Right lobe of liver (tissue), 6 donors: ENCODE data around the gene BST1. TPM values are rescaled to one million over a fixed set of nuclear protein-coding genes. Genes with fewer than 3 reads are reported as not detected.

ENCODE experiments used
- ATAC-seq, 4 donors: fragments of 200-7000 bp; cut with Tn5 transposase; one replicate each; pipeline ENCODE4 v1.9.1; 2020; ENCODE audit warnings: mild to moderate bottlenecking in 4 of 4, moderate library complexity in 4 of 4
- DNase-seq, 3 donors: peaks; one replicate each; pipeline ENCODE4 v3.0.0-alpha.2; 2020
- H3K27ac ChIP-seq, 3 donors: fragments of 200-600 bp; one replicate each; pipeline ENCODE4 v1.8.0; 2022
- H3K27me3 ChIP-seq, 2 donors: fragments of 200-600 bp; one replicate each; pipeline ENCODE4 v1.8.0; 2022
- H3K36me3 ChIP-seq, 4 donors: fragments of 200-600 bp; sonication (generic) in 1 of 4; one replicate each; pipeline versions ENCODE4 v1.5.1 to v1.8.0; 2017 to 2022; ENCODE audit warnings: control low read depth in 1 of 4
- H3K4me1 ChIP-seq, 4 donors: fragments of 200-600 bp; sonication (generic) in 1 of 4; one replicate each; pipeline versions ENCODE4 v1.5.1 to v1.8.0; 2017 to 2022; ENCODE audit warnings: control low read depth in 1 of 4
- H3K4me3 ChIP-seq, 3 donors: fragments of 200-600 bp; one replicate each; pipeline ENCODE4 v1.8.0; 2022
- H3K9me3 ChIP-seq, 4 donors: fragments of 200-600 bp; sonication (generic) in 1 of 4; one replicate each; pipeline versions ENCODE4 v1.5.1 to v1.8.0; 2017 to 2022; ENCODE audit warnings: control low read depth in 1 of 4
- POLR2A ChIP-seq: fragments of 450-650 bp; IDR thresholded peaks from one replicate; pipeline ENCODE4 v1.6.1; 2017; ENCODE audit warnings: antibody characterized with exemption, mild to moderate bottlenecking
- WGBS: methylation state at CpG from one replicate; pipeline ENCODE4 v1.1.6; 2018; ENCODE audit warnings: low coverage, low lambda C conversion rate; ENCODE audit not compliant: insufficient coverage; ENCODE audit errors: missing lambda C conversion rate; 5-methylcytosine and 5-hydroxymethylcytosine counted together
- intact Hi-C, 2 donors: fragments of 100-400 bp; cut with DNase I; formaldehyde crosslinking; loops; one replicate each; pipeline versions ENCODE4 v1.11.2 to v1.14.1; 2022
- total RNA-seq, 6 experiments: library from RNA; depleted of rRNA in 2 of 6; stranded (reverse); fragments of >200 nt in 2 of 6; fragmentation: NEBNext Ultra II Directional in 3 of 6; extraction: Animal tissue kit (Norgen Biotek cat#: 25700) in 3 of 6; gene quantifications; one replicate each; pipeline versions ENCODE4 v1.1.0 to v1.2.4, GENCODE V29; 2016 to 2023
- TF ChIP-seq, protein P1 (sequence below), 4 donors: fragments of 200-600 bp in 3 of 4; fragments of 450-650 bp in 1 of 4; IDR thresholded peaks; one replicate each; pipeline versions ENCODE4 v1.5.1 to v1.8.0; 2016 to 2022; ENCODE audit warnings: antibody characterized with exemption in 4 of 4, mild to moderate bottlenecking in 2 of 4
- donor health status: DM: no; HTN: yes; CAD: no.
- donor health status: DM: no; HTN: no; CAD: no.
- donor health status: DM: no; HTN: no; CAD: no.
- donor health status: DM: no; HTN: yes; CAD: no.
- donor health status: DM: no; HTN: yes; CAD: no.

Gene BST1
- total RNA-seq, 6 experiments from 2014 or later, result 2.7 to 5.3 (median 4.3) TPM

DNA sequence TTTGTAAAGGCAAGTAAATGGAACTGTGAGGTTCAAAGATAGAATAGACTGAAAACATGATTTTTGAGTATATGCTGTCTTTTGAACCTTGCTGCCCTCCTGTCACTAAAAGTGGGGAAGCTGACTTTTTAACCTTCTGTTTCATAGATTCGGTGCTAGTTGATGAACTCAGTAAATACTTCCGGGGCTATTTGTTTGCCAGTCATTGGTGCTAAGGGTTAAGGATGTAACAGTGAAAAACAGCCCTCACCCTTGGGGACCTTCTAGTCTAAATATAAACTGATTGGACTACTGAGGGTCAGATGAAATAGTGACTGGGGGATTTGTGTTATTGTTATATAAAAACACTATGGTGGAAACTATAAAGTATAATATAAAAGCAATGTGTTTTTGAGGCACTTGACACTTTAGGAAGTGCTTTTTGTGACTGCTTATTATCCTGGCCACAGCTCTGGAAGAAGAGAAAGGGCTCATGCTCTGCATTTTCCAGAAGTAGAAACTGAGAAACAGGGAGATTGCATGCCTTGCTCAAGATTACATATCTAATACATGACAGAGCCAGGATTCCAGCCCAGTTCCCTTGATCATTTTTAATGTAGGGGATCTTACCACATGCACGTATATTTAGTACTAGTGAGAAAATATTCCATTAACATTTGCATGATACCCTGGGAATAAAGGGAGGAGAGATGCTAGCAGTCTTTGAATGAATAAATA is 3.9 kb downstream of the BST1 start:
- DNase-seq (no peak), ATAC-seq (peak in 1 of 4 donors; percentile 5)
- peaks cover 0 to 20% (median 4%) of the 10 kb centered on the region in 4 donors for H3K4me1 ChIP-seq
- TF ChIP-seq POLR2A, result no peak
- TF ChIP-seq, protein P1, sequence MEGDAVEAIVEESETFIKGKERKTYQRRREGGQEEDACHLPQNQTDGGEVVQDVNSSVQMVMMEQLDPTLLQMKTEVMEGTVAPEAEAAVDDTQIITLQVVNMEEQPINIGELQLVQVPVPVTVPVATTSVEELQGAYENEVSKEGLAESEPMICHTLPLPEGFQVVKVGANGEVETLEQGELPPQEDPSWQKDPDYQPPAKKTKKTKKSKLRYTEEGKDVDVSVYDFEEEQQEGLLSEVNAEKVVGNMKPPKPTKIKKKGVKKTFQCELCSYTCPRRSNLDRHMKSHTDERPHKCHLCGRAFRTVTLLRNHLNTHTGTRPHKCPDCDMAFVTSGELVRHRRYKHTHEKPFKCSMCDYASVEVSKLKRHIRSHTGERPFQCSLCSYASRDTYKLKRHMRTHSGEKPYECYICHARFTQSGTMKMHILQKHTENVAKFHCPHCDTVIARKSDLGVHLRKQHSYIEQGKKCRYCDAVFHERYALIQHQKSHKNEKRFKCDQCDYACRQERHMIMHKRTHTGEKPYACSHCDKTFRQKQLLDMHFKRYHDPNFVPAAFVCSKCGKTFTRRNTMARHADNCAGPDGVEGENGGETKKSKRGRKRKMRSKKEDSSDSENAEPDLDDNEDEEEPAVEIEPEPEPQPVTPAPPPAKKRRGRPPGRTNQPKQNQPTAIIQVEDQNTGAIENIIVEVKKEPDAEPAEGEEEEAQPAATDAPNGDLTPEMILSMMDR (IDR thresholded peaks at IDR 0.05), result no peak
- no peaks in the 10 kb centered on the region for H3K27me3 ChIP-seq
- intact Hi-C loops, result no loop called here
- H3K9me3 ChIP-seq, result no peaks in the 10 kb centered on the region
- no peak overlapping the region for H3K27ac ChIP-seq
- no peaks in the 10 kb centered on the region for H3K36me3 ChIP-seq
- 27% methylated on average over 3 of the region's 3 CpGs for WGBS
- no peak overlapping the region for H3K4me3 ChIP-seq

DNA sequence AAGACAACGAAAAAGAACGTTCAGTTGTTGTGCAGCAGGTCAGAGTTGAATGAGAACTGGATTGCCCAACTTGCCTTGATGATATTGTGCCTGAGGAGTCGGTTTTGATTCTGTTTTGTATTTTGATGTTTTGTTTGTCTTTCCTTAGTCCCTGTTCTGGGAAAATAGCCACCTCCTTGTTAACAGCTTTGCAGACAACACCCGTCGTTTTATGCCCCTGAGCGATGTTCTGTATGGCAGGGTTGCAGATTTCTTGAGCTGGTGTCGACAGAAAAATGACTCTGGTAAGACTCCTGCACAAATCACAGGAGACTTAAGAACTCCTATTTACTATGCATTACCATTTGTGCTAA is 4.5 kb downstream of the BST1 start:
- DNase-seq (no peak), ATAC-seq (peak in 3 of 4 donors; percentile 16 to 59 (median 30))
- H3K36me3 ChIP-seq, result no peaks in the 10 kb centered on the region
- peaks cover 0 to 14% (median 2%) of the 10 kb centered on the region in 4 donors for H3K4me1 ChIP-seq
- TF ChIP-seq POLR2A, result no peak
- intact Hi-C loops, result no loop called here
- H3K9me3 ChIP-seq, result no peaks in the 10 kb centered on the region
- H3K27ac ChIP-seq, result no peak overlapping the region
- no peak overlapping the region for H3K4me3 ChIP-seq
- 41% methylated on average over 7 of the region's 7 CpGs for WGBS
- no peaks in the 10 kb centered on the region for H3K27me3 ChIP-seq

DNA sequence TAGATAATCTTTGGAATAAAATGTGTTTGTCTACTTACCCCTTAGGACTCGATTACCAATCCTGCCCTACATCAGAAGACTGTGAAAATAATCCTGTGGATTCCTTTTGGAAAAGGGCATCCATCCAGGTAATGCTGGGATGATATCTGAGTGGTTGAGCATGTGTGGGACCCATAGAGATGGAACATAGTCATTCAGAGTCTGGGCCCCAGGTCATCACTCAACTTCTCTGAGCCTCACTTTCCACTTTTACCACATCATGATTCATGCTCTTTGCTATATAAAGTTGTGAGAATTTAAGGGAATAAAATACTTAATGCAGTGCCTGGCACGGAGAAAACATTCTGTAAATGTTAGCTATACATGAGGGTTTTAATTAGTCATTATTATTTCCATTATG is 8.9 kb downstream of the BST1 start:
- DNase-seq (no peak), ATAC-seq (no peak)
- Histone ChIP-seq H3K36me3 (no peaks in the 10 kb centered on the region), H3K27me3 (no peaks in the 10 kb centered on the region), H3K4me1 (peaks cover 0 to 9% (median 0%) of the 10 kb centered on the region in 4 donors), H3K9me3 (no peaks in the 10 kb centered on the region), H3K27ac (no peak overlapping the region), H3K4me3 (no peak overlapping the region)
- intact Hi-C loops, result no loop called here
- WGBS, result 83% methylated on average over 1 of the region's 2 CpGs
- TF ChIP-seq, protein P1 (IDR thresholded peaks at IDR 0.05), result no peak
- TF ChIP-seq POLR2A, result no peak

DNA sequence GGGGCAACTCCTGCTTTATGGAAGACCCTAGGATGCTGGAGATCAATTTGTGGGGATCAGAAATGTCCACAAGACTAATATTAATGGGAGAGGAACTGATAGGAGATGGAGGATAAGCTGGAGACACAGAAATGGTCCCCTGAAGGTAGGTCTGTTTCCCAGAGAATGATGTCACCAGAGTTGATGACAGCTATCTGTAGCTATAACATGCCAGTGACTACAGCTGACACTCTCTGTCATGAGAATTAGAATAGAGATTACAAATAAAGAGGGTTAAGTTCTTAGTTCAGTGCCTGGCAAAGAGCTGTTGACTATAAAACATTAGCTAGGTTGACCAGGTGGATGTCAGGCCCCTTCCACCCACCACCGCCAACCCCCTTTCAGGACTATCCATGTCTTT is 9.3 kb downstream of the BST1 start:
- Histone ChIP-seq H3K27ac (no peak overlapping the region), H3K4me1 (peaks cover 0 to 4% (median 0%) of the 10 kb centered on the region in 4 donors), H3K27me3 (no peaks in the 10 kb centered on the region), H3K36me3 (no peaks in the 10 kb centered on the region), H3K9me3 (no peaks in the 10 kb centered on the region), H3K4me3 (no peak overlapping the region)
- intact Hi-C loops, result no loop called here
- ATAC-seq, result no peak
- no CpG with 5 or more reads among the region's 1 CpG for WGBS
- no peak for DNase-seq
- TF ChIP-seq, protein P1 (IDR thresholded peaks at IDR 0.05), result no peak
- TF ChIP-seq POLR2A, result no peak

DNA sequence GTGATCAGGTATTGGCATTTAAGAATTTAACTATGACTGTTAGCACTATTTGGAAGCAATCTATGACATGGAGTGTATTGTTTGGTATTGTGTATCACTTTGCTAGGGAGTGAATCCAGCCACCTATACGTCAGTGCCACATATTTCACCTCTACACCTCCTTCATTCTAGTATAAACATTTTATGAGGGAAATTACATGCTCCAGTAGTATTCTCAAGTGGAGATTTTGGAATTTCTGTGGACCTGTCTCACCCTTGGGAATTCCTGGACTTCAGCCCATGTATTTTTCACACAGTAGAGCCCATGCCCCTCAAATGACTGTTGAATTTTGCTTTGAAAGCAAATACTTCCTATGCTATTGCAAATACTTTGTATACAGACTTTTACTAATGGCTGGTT is 11.3 kb downstream of the BST1 start:
- intact Hi-C loops, result no loop called here
- H3K27me3 ChIP-seq, result no peaks in the 10 kb centered on the region
- DNase-seq (no peak), ATAC-seq (no peak)
- H3K9me3 ChIP-seq, result no peaks in the 10 kb centered on the region
- TF ChIP-seq POLR2A, result no peak
- TF ChIP-seq, protein P1 (IDR thresholded peaks at IDR 0.05), result no peak
- H3K36me3 ChIP-seq, result no peaks in the 10 kb centered on the region
- 91% methylated on average over 1 of the region's 1 CpG for WGBS
- no peak overlapping the region for H3K4me3 ChIP-seq
- H3K27ac ChIP-seq, result no peak overlapping the region
- no peaks in the 10 kb centered on the region for H3K4me1 ChIP-seq
